ENCODE results near the gene ZNF296. TPM values are rescaled to one million over a fixed set of nuclear protein-coding genes. Genes with fewer than 3 reads are reported as not detected.
A peak's percentile ranks its signal among the peaks of the same experiment; 100 is the strongest.

The ZNF296 gene
- total and polyA plus RNA-seq, 2 of the 13 experiments (the other 11 are each of a cell fraction or from before 2014, with no cell fraction given), result 0.26 to 0.62 TPM

DNA sequence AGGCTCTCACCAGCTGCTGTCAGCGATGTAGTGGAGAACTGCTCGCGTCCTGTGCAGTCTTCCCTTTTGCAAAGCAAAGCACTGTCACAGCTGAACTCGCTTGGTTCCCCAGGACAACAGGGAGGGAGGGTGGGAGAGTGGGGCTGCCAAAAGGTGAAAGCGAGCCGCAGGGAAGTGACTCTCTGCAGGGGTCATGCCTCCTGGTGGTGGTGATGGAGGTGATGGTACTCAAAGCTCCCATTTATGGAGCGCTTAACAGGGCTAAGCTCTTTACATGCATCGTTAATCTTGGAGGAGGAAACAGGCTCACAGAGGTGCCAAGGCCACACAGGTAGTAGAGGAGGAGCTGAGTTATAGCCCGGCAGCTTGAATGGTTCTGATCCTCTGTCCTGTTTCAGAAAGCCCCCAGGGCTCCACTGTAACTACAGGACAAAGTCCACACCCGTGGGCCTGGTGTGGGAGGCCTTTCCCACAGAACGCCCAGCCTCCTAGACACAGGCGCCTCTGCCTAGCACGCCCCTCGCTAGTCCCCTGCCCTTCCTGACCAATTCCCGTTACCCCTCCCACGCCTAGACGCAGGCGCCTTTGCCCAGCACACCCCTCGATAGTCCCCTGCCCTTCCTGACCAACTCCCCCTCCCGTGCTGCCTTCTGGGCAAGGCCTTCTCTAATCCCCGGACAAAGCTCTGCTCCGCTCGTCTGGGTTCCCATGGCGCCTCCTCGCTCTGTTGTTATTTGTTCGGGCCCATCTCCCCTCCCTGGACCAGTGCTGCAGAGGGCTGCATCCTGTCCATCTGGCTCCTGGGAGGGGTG, 27.4 kb upstream of the ZNF296 start (continued):
- no peak for TF ChIP-seq LRRFIP1 (CRISPR knock-in tag; conservative IDR thresholded peaks at IDR 0.05)
- no peak for TF ChIP-seq SMAD9 (CRISPR knock-in tag; IDR thresholded peaks at IDR 0.05)
- TF ChIP-seq GPBP1L1 (CRISPR knock-in tag; IDR thresholded peaks at IDR 0.05), result no peak
- TF ChIP-seq, protein P1, sequence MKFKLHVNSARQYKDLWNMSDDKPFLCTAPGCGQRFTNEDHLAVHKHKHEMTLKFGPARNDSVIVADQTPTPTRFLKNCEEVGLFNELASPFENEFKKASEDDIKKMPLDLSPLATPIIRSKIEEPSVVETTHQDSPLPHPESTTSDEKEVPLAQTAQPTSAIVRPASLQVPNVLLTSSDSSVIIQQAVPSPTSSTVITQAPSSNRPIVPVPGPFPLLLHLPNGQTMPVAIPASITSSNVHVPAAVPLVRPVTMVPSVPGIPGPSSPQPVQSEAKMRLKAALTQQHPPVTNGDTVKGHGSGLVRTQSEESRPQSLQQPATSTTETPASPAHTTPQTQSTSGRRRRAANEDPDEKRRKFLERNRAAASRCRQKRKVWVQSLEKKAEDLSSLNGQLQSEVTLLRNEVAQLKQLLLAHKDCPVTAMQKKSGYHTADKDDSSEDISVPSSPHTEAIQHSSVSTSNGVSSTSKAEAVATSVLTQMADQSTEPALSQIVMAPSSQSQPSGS (CRISPR knock-in tag; IDR thresholded peaks at IDR 0.05), result no peak
- TF ChIP-seq SIX1 (CRISPR knock-in tag; IDR thresholded peaks at IDR 0.05; ENCODE audit: borderline replicate concordance), result no peak
- no peak for TF ChIP-seq MXD1 (CRISPR knock-in tag; IDR thresholded peaks at IDR 0.05)
- TF ChIP-seq, protein P2, sequence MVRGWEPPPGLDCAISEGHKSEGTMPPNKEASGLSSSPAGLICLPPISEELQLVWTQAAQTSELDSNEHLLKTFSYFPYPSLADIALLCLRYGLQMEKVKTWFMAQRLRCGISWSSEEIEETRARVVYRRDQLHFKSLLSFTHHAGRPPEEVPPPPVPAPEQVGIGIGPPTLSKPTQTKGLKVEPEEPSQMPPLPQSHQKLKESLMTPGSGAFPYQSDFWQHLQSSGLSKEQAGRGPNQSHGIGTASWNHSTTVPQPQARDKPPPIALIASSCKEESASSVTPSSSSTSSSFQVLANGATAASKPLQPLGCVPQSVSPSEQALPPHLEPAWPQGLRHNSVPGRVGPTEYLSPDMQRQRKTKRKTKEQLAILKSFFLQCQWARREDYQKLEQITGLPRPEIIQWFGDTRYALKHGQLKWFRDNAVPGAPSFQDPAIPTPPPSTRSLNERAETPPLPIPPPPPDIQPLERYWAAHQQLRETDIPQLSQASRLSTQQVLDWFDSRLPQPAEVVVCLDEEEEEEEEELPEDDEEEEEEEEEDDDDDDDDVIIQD (CRISPR knock-in tag; IDR thresholded peaks at IDR 0.05; ENCODE audit: low read depth), result no peak
- 0 out of 2 replicates have a peak, but pooled peaks have one; percentile 30 for TF ChIP-seq NCOA2 (CRISPR knock-in tag; IDR thresholded peaks at IDR 0.05)
- no peak for TF ChIP-seq MED8 (CRISPR knock-in tag; IDR thresholded peaks at IDR 0.05; ENCODE audit: insufficient replicate concordance)
- TF ChIP-seq SAP130 (CRISPR knock-in tag; IDR thresholded peaks at IDR 0.05; ENCODE audit: low read depth), result peak; percentile 49; the same call in 1 of the 2 replicates
- TF ChIP-seq HCFC1 (IDR thresholded peaks at IDR 0.05; ENCODE audit: low read depth, low read length), result no peak
- no peak for TF ChIP-seq NPAS2 (CRISPR knock-in tag; IDR thresholded peaks at IDR 0.05; ENCODE audit: borderline replicate concordance)
- TF ChIP-seq ZNF253 (CRISPR knock-in tag; IDR thresholded peaks at IDR 0.05; ENCODE audit: borderline replicate concordance), result 0 out of 2 replicates have a peak, but pooled peaks have one; percentile 35
- TF ChIP-seq TAF1 (CRISPR knock-in tag; IDR thresholded peaks at IDR 0.05), result no peak
- no peak for TF ChIP-seq ZNF782 (CRISPR knock-in tag; IDR thresholded peaks at IDR 0.05; ENCODE audit: borderline replicate concordance)
- no peak for TF ChIP-seq PRPF4 (IDR thresholded peaks at IDR 0.05; ENCODE audit: low read depth, low read length, poor library complexity, severe bottlenecking)
- no peak for TF ChIP-seq HNRNPK (IDR thresholded peaks at IDR 0.05; ENCODE audit: low read depth, low read length, poor library complexity, severe bottlenecking)
- no peak for TF ChIP-seq SNRNP70 (IDR thresholded peaks at IDR 0.05; ENCODE audit: low read depth, low read length)
- TF ChIP-seq ZNF552 (CRISPR knock-in tag; IDR thresholded peaks at IDR 0.05; ENCODE audit: borderline replicate concordance), result no peak
- TF ChIP-seq, protein P3, sequence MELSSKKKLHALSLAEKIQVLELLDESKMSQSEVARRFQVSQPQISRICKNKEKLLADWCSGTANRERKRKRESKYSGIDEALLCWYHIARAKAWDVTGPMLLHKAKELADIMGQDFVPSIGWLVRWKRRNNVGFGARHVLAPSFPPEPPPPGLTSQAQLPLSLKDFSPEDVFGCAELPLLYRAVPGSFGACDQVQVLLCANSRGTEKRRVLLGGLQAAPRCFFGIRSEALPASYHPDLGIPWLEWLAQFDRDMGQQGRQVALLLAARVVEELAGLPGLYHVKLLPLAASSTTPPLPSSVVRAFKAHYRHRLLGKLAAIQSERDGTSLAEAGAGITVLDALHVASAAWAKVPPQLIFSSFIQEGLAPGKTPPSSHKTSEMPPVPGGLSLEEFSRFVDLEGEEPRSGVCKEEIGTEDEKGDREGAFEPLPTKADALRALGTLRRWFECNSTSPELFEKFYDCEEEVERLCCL (CRISPR knock-in tag; IDR thresholded peaks at IDR 0.05; ENCODE audit: borderline replicate concordance), result no peak
